Measurements from ENCODE around the gene CDC14A. TPM values are rescaled to one million over a fixed set of nuclear protein-coding genes. Genes with fewer than 3 reads are reported as not detected.

CDC14A gene
- total RNA-seq, 2 donors from 2014 or later = 9.6 to 16.8 TPM

DNA sequence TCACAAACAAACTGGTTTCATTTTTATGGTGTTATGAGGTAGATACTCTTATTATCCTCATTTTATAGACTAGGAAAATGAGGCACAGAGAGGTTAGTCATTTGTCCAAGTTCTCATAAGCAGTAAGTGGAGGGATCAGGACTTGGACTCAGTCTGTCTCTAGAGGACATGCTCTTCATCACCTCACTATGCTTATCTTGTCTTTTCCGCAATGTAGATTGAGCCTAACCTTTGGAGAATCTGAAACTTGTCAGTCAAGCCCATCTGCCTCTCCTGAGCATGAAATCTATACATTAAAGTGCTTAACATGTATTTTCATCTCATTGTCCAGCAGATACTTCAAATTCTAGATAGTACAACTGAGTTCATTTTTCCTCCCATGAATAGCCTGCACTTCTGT is 11.8 kb upstream of the CDC14A start:
- Histone ChIP-seq H3K4me1 (no peaks in the 10 kb centered on the region), H3K4me3 (no peak overlapping the region)
- intact Hi-C loops (cut with DNase I) = no loop called here

DNA sequence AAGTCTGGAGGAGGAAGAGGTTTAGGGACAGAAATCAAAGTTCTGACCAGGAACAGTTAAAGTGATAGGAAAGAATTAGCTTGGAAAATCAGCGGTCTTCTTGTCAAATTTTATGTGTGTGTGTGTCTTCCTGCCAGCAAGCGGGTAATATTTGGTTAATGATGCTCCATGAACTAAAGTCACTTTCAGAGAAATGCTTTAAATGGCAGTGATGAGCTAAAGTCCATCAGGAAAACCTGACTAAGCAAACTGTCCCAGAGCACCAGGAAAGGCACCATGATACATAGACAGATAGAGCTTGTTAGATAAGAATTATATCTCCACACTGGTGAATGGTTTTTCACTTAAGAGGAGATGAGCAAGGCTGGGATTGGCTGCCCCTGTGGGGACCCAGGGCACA is 10.0 kb upstream of the CDC14A start:
- Histone ChIP-seq H3K27ac (no peak overlapping the region), H3K36me3 (no peaks in the 10 kb centered on the region)

More for the DNA sequence above, 11.8 kb upstream of the CDC14A start:
- no peak for TF ChIP-seq CTCF (IDR thresholded peaks at IDR 0.05)
- no peaks in the 10 kb centered on the region for H3K36me3 ChIP-seq
- H3K27me3 ChIP-seq = no peaks in the 10 kb centered on the region
- no peak for DNase-seq
- H3K9ac ChIP-seq (ENCODE audit: low read depth in 2 of 2, low read length in 2 of 2) = no peak overlapping the region
- no peak overlapping the region for H3K27ac ChIP-seq
- H3K9me3 ChIP-seq = no peaks in the 10 kb centered on the region

GRCh38 chr1:100343897-100344296 is 8.4 kb upstream of the CDC14A start:
- H3K4me3 ChIP-seq = no peak overlapping the region
- H3K27ac ChIP-seq = no peak overlapping the region
- H3K27me3 ChIP-seq = no peaks in the 10 kb centered on the region
- no peak for DNase-seq
- intact Hi-C loops (cut with DNase I) = no loop called here
- H3K36me3 ChIP-seq = no peaks in the 10 kb centered on the region
- no peaks in the 10 kb centered on the region for H3K9me3 ChIP-seq
- H3K4me1 ChIP-seq = no peaks in the 10 kb centered on the region
- TF ChIP-seq CTCF (IDR thresholded peaks at IDR 0.05) = no peak
- H3K9ac ChIP-seq (ENCODE audit: low read depth in 2 of 2, low read length in 2 of 2) = no peak overlapping the region

More for the DNA sequence above, 10.0 kb upstream of the CDC14A start:
- Histone ChIP-seq H3K9ac (ENCODE audit: low read depth in 2 of 2, low read length in 2 of 2) (no peak overlapping the region), H3K4me1 (no peaks in the 10 kb centered on the region), H3K27me3 (no peaks in the 10 kb centered on the region), H3K9me3 (no peaks in the 10 kb centered on the region), H3K4me3 (no peak overlapping the region)
- DNase-seq = no peak
- TF ChIP-seq CTCF (IDR thresholded peaks at IDR 0.05) = no peak
- intact Hi-C loops (cut with DNase I) = no loop called here

GRCh38 chr1:100344774-100345173 is 7.5 kb upstream of the CDC14A start:
- intact Hi-C loops (cut with DNase I) = no loop called here

DNA sequence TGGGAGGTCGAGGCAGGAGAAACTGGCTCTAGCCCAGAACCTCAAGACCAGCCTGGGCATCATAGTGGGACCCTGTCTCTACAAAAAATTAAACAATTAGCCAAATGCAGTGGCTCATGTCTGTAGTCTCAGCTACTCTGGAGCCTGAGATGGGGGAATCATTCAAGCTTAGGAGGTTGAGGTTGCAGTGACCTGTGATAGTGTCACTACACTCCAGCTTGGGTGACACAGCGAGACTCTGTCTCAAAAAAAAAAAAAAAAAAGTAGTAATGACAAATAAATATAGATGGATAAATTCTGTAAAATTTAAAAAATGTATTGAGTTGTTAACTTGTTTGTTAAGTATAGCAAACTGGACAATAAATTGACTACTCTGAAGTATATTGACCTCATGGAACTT is 5.9 kb upstream of the CDC14A start:
- Histone ChIP-seq H3K27ac (no peak overlapping the region), H3K4me1 (no peaks in the 10 kb centered on the region), H3K9me3 (no peaks in the 10 kb centered on the region), H3K36me3 (no peaks in the 10 kb centered on the region), H3K27me3 (no peaks in the 10 kb centered on the region), H3K4me3 (no peak overlapping the region), H3K9ac (ENCODE audit: low read depth in 2 of 2, low read length in 2 of 2) (no peak overlapping the region)
- DNase-seq = no peak
- intact Hi-C loops (cut with DNase I) = no loop called here
- TF ChIP-seq CTCF (IDR thresholded peaks at IDR 0.05) = no peak

More at GRCh38 chr1:100344774-100345173, 7.5 kb upstream of the CDC14A start:
- H3K9ac ChIP-seq (ENCODE audit: low read depth in 2 of 2, low read length in 2 of 2) = no peak overlapping the region
- no peaks in the 10 kb centered on the region for H3K9me3 ChIP-seq
- DNase-seq = no peak
- H3K36me3 ChIP-seq = no peaks in the 10 kb centered on the region
- H3K27ac ChIP-seq = no peak overlapping the region
- no peak for TF ChIP-seq CTCF (IDR thresholded peaks at IDR 0.05)
- no peak overlapping the region for H3K4me3 ChIP-seq
- no peaks in the 10 kb centered on the region for H3K27me3 ChIP-seq
- H3K4me1 ChIP-seq = no peaks in the 10 kb centered on the region

Data from colonic mucosa (tissue), 4 donors.